GM23338 (cell line): ENCODE data around the gene DNM2.

Source experiments
- EZH2 ChIP-seq: fragments of 200-600 bp; sonication (generic); IDR thresholded peaks from one replicate; pipeline ENCODE4 v1.8.0; 2017; ENCODE audit warnings: antibody characterized with exemption, mild to moderate bottlenecking, low read depth; ENCODE audit not compliant: unreplicated experiment
- EZH2phosphoT487 ChIP-seq: fragments of 200-600 bp; sonication (generic); IDR thresholded peaks from one replicate; pipeline ENCODE4 v1.8.1; 2018; ENCODE audit warnings: antibody characterized with exemption; ENCODE audit not compliant: unreplicated experiment
- POLR2AphosphoS5 ChIP-seq: IDR thresholded peaks from 2 replicates; pipeline ENCODE4 v1.6.1; 2016; ENCODE audit warnings: antibody characterized with exemption, low read depth

DNA sequence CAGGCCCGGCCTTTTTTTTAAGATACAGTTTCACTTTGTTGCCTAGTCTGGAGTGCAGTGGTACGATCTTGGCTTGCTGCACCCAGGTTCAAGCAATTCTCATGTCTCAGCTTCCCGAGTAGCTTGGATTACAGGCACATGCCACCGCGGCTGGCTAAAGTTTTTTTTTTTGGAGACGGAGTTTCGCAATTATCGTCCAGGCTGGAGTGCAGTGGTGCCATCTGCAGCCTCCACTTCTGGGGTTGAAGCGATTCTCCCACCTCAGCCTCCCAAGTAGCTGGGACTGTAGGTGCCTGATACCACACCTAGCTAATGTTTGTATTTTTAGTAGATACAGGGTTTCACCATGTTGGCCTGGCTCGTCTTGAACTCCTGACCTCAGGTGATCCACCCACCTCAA lies 148.6 kb downstream of the DNM2 start:
- no peak for TF ChIP-seq POLR2AphosphoS5
- no peak for TF ChIP-seq EZH2
- TF ChIP-seq EZH2phosphoT487: no peak
